ENCODE measurements around the gene GOLGA2.

Gene GOLGA2

GRCh38 chr9:128208946-128209669 lies 66.7 kb downstream of the GOLGA2 start:
- DNase-seq: no peak

- DNase-seq: no peak
These were observed 67.4 kb downstream of the GOLGA2 start for GRCh38 chr9:128208386-128208785.

GRCh38 chr9:128206916-128207910 lies 68.6 kb downstream of the GOLGA2 start:
- no peak for DNase-seq

GRCh38 chr9:128206484-128206883 lies 69.3 kb downstream of the GOLGA2 start:
- no peak for DNase-seq

Data from NCI-H774 (cell line).